Activated naive CD4-positive, alpha-beta T cell treated with anti-CD3 and anti-CD28 coated beads, Interleukin-2, amount 50 U/mL, for 24 hours (primary cell): ENCODE data around the gene DLGAP3.
"Not testable (repeated sequence)": the region's sequence is repeated elsewhere in the genome, so short reads cannot be mapped to it uniquely, and the experiment has no call there.

Experiments used
- H3K27ac Mint-ChIP-seq: one replicate; pipeline ENCODE4 v1.8.0; 2021; ENCODE audit warnings: mild to moderate bottlenecking, mixed read lengths
- H3K27me3 Mint-ChIP-seq: one replicate; pipeline ENCODE4 v1.8.0; 2021; ENCODE audit warnings: mixed read lengths
- H3K36me3 Mint-ChIP-seq: one replicate; pipeline ENCODE4 v1.8.0; 2021; ENCODE audit warnings: mixed read lengths
- H3K4me1 Mint-ChIP-seq: one replicate; pipeline ENCODE4 v1.8.0; 2021; ENCODE audit warnings: mixed read lengths
- H3K4me3 Mint-ChIP-seq: one replicate; pipeline ENCODE4 v1.8.0; 2021; ENCODE audit warnings: mild to moderate bottlenecking, mixed read lengths
- H3K9me3 Mint-ChIP-seq: one replicate; pipeline ENCODE4 v1.8.0; 2021; ENCODE audit warnings: mixed read lengths

DLGAP3 gene

GRCh38 chr1:34929497-34929852 is at the start of gene DLGAP3:
DLGAP3 (minus strand) TSS chr1:34929650; CDS start chr1:34905383, 24,267 bp downstream.
- Mint-ChIP-seq H3K4me1 (peaks cover 7% of the 10 kb centered on the region), H3K9me3 (no peaks in the 10 kb centered on the region), H3K27me3 (peaks cover 26% of the 10 kb centered on the region), H3K36me3 (no peaks in the 10 kb centered on the region), H3K4me3 (peak within 1 kb of the TSS; percentile 87), H3K27ac (no peak within 1 kb of the TSS)

- H3K9me3 Mint-ChIP-seq, result no peaks in the 10 kb centered on the region
- peaks cover 13% of the 10 kb centered on the region for H3K36me3 Mint-ChIP-seq
- H3K4me3 Mint-ChIP-seq, result no peak overlapping the region
- peaks cover 40% of the 10 kb centered on the region for H3K4me1 Mint-ChIP-seq
- H3K27ac Mint-ChIP-seq, result no peak overlapping the region
- no peaks in the 10 kb centered on the region for H3K27me3 Mint-ChIP-seq
Measured at GRCh38 chr1:34978921-34979320, 49.5 kb upstream of the DLGAP3 start.

GRCh38 chr1:34977858-34978257 is 48.4 kb upstream of the DLGAP3 start:
- no peaks in the 10 kb centered on the region for H3K27me3 Mint-ChIP-seq

GRCh38 chr1:34977210-34977471 is 47.7 kb upstream of the DLGAP3 start:
- Mint-ChIP-seq H3K4me1 (peaks cover 25% of the 10 kb centered on the region), H3K4me3 (no peak overlapping the region), H3K27me3 (no peaks in the 10 kb centered on the region), H3K36me3 (peaks cover 13% of the 10 kb centered on the region), H3K27ac (no peak overlapping the region), H3K9me3 (no peaks in the 10 kb centered on the region)

More at GRCh38 chr1:34977858-34978257, 48.4 kb upstream of the DLGAP3 start:
- peaks cover 13% of the 10 kb centered on the region for H3K36me3 Mint-ChIP-seq
- H3K9me3 Mint-ChIP-seq, result no peaks in the 10 kb centered on the region
- no peak overlapping the region for H3K4me3 Mint-ChIP-seq
- peaks cover 30% of the 10 kb centered on the region for H3K4me1 Mint-ChIP-seq
- peak overlapping the region; percentile 72 for H3K27ac Mint-ChIP-seq

- no peaks in the 10 kb centered on the region for H3K9me3 Mint-ChIP-seq
- H3K4me1 Mint-ChIP-seq, result peaks cover 24% of the 10 kb centered on the region
- peaks cover 13% of the 10 kb centered on the region for H3K36me3 Mint-ChIP-seq
- no peaks in the 10 kb centered on the region for H3K27me3 Mint-ChIP-seq
- H3K27ac Mint-ChIP-seq, result no peak overlapping the region
- no peak overlapping the region for H3K4me3 Mint-ChIP-seq
Measured at GRCh38 chr1:34976384-34977209, 47.1 kb upstream of the DLGAP3 start.

GRCh38 chr1:34975771-34976170 is 46.3 kb upstream of the DLGAP3 start:
- H3K4me3 Mint-ChIP-seq, result no peak overlapping the region
- peaks cover 10% of the 10 kb centered on the region for H3K36me3 Mint-ChIP-seq
- H3K27ac Mint-ChIP-seq, result peak overlapping the region; percentile 10
- peaks cover 19% of the 10 kb centered on the region for H3K4me1 Mint-ChIP-seq
- H3K27me3 Mint-ChIP-seq, result no peaks in the 10 kb centered on the region
- no peaks in the 10 kb centered on the region for H3K9me3 Mint-ChIP-seq

- Mint-ChIP-seq H3K36me3 (peaks cover 9% of the 10 kb centered on the region), H3K4me1 (peaks cover 14% of the 10 kb centered on the region), H3K4me3 (no peak overlapping the region), H3K27ac (no peak overlapping the region), H3K9me3 (no peaks in the 10 kb centered on the region), H3K27me3 (no peaks in the 10 kb centered on the region)
Measured at GRCh38 chr1:34975338-34975737, 45.9 kb upstream of the DLGAP3 start.

- Mint-ChIP-seq H3K27me3 (no peaks in the 10 kb centered on the region), H3K4me3 (no peak overlapping the region), H3K9me3 (no peaks in the 10 kb centered on the region), H3K36me3 (peaks cover 8% of the 10 kb centered on the region), H3K27ac (no peak overlapping the region), H3K4me1 (peaks cover 13% of the 10 kb centered on the region)
Measured at GRCh38 chr1:34974626-34975025, 45.2 kb upstream of the DLGAP3 start.

GRCh38 chr1:34973326-34973725 is 43.9 kb upstream of the DLGAP3 start:
- peaks cover 8% of the 10 kb centered on the region for H3K36me3 Mint-ChIP-seq
- H3K9me3 Mint-ChIP-seq, result no peaks in the 10 kb centered on the region
- peaks cover 16% of the 10 kb centered on the region for H3K4me1 Mint-ChIP-seq
- H3K27me3 Mint-ChIP-seq, result no peaks in the 10 kb centered on the region
- H3K4me3 Mint-ChIP-seq, result no peak overlapping the region
- no peak overlapping the region for H3K27ac Mint-ChIP-seq

- Mint-ChIP-seq H3K9me3 (no peaks in the 10 kb centered on the region), H3K27me3 (no peaks in the 10 kb centered on the region), H3K4me3 (no peak overlapping the region), H3K36me3 (peaks cover 6% of the 10 kb centered on the region), H3K27ac (no peak overlapping the region), H3K4me1 (peaks cover 12% of the 10 kb centered on the region)
Measured at GRCh38 chr1:34970829-34971228, 41.4 kb upstream of the DLGAP3 start.

GRCh38 chr1:34970220-34970735 is 40.8 kb upstream of the DLGAP3 start:
- H3K27me3 Mint-ChIP-seq, result no peaks in the 10 kb centered on the region
- no peaks in the 10 kb centered on the region for H3K9me3 Mint-ChIP-seq
- no peak overlapping the region for H3K4me3 Mint-ChIP-seq
- H3K27ac Mint-ChIP-seq, result no peak overlapping the region
- peaks cover under 1% of the 10 kb centered on the region for H3K36me3 Mint-ChIP-seq
- peaks cover 12% of the 10 kb centered on the region for H3K4me1 Mint-ChIP-seq

GRCh38 chr1:34968297-34968696 is 38.8 kb upstream of the DLGAP3 start:
- Mint-ChIP-seq H3K4me1 (peaks cover 12% of the 10 kb centered on the region), H3K4me3 (peak overlapping the region; percentile 3)
- H3K36me3 Mint-ChIP-seq, H3K9me3 Mint-ChIP-seq, H3K27ac Mint-ChIP-seq, H3K27me3 Mint-ChIP-seq: not testable (repeated sequence)

- H3K36me3 Mint-ChIP-seq, H3K4me3 Mint-ChIP-seq, H3K27ac Mint-ChIP-seq, H3K27me3 Mint-ChIP-seq, H3K9me3 Mint-ChIP-seq: not testable (repeated sequence)
- H3K4me1 Mint-ChIP-seq, result peaks cover 12% of the 10 kb centered on the region
Measured at GRCh38 chr1:34967672-34968071, 38.2 kb upstream of the DLGAP3 start.

GRCh38 chr1:34965597-34965996 is 36.1 kb upstream of the DLGAP3 start:
- no peaks in the 10 kb centered on the region for H3K9me3 Mint-ChIP-seq
- no peak overlapping the region for H3K27ac Mint-ChIP-seq
- H3K36me3 Mint-ChIP-seq, result no peaks in the 10 kb centered on the region
- no peak overlapping the region for H3K4me3 Mint-ChIP-seq
- H3K4me1 Mint-ChIP-seq, result peaks cover 7% of the 10 kb centered on the region
- H3K27me3 Mint-ChIP-seq, result no peaks in the 10 kb centered on the region

- H3K4me3 Mint-ChIP-seq, result no peak overlapping the region
- H3K27me3 Mint-ChIP-seq, result peaks cover 8% of the 10 kb centered on the region
- H3K4me1 Mint-ChIP-seq, result no peaks in the 10 kb centered on the region
- no peak overlapping the region for H3K27ac Mint-ChIP-seq
- H3K36me3 Mint-ChIP-seq, result peaks cover 13% of the 10 kb centered on the region
- H3K9me3 Mint-ChIP-seq, result peaks cover 5% of the 10 kb centered on the region
Measured at GRCh38 chr1:34950428-34950827, 21.0 kb upstream of the DLGAP3 start.

- H3K4me1 Mint-ChIP-seq, H3K4me3 Mint-ChIP-seq, H3K36me3 Mint-ChIP-seq, H3K9me3 Mint-ChIP-seq, H3K27ac Mint-ChIP-seq: not testable (repeated sequence)
- H3K27me3 Mint-ChIP-seq, result peaks cover 10% of the 10 kb centered on the region
Measured at GRCh38 chr1:34948739-34949138, 19.3 kb upstream of the DLGAP3 start.
